ENCODE data around the gene IER3IP1. TPM values are rescaled to one million over a fixed set of nuclear protein-coding genes. Genes with fewer than 3 reads are reported as not detected.
A peak's percentile ranks its signal among the peaks of the same experiment; 100 is the strongest.

The IER3IP1 gene
- total RNA-seq, 1 donor from 2014 or later, result 8.8 TPM

GRCh38 chr18:47150029-47150823 is 25.9 kb downstream of the IER3IP1 start, which contains the start of gene HDHD2:
Gene HDHD2, minus strand, starts transcription at chr18:47150500. Its CDS starts 14,061 bp downstream, at chr18:47136439.
- peaks cover 30% of the 10 kb centered on the region for H3K4me1 Mint-ChIP-seq
- ChIA-PET POLR2A (interaction anchor here (0.6 to 2.0 kb wide), 8 partner anchors 24 to 1086 kb away, joined by 3 to 8 read pairs (median 5); partner anchors contain the start of genes KATNAL2 and PIAS2), CTCF (interaction anchor here (2.5 kb wide), 1 partner anchor 54 kb away, joined by 9 read pairs; no protein-coding TSS in a partner anchor)
- peaks cover 30% of the 10 kb centered on the region for H3K36me3 Mint-ChIP-seq (ENCODE audit: low read depth)
- DNase-seq (peak; percentile 75), ATAC-seq (ENCODE audit: low read depth) (peak; percentile 83)
- peak within 1 kb of the TSS; percentile 92 for H3K4me3 Mint-ChIP-seq
- H3K27me3 Mint-ChIP-seq, result no peaks in the 10 kb centered on the region
- TF ChIP-seq, protein P1, sequence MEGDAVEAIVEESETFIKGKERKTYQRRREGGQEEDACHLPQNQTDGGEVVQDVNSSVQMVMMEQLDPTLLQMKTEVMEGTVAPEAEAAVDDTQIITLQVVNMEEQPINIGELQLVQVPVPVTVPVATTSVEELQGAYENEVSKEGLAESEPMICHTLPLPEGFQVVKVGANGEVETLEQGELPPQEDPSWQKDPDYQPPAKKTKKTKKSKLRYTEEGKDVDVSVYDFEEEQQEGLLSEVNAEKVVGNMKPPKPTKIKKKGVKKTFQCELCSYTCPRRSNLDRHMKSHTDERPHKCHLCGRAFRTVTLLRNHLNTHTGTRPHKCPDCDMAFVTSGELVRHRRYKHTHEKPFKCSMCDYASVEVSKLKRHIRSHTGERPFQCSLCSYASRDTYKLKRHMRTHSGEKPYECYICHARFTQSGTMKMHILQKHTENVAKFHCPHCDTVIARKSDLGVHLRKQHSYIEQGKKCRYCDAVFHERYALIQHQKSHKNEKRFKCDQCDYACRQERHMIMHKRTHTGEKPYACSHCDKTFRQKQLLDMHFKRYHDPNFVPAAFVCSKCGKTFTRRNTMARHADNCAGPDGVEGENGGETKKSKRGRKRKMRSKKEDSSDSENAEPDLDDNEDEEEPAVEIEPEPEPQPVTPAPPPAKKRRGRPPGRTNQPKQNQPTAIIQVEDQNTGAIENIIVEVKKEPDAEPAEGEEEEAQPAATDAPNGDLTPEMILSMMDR (IDR thresholded peaks at IDR 0.05), result no peak
- intact Hi-C loops (cut with micrococcal nuclease), result loop anchor here (1.0 to 5.0 kb wide), 3 partner anchors 26 to 978 kb away; partner anchors contain the start of genes IER3IP1 and SMAD2
- peak within 1 kb of the TSS; percentile 84 for H3K27ac Mint-ChIP-seq
- no peaks in the 10 kb centered on the region for H3K9me3 Mint-ChIP-seq

DNA sequence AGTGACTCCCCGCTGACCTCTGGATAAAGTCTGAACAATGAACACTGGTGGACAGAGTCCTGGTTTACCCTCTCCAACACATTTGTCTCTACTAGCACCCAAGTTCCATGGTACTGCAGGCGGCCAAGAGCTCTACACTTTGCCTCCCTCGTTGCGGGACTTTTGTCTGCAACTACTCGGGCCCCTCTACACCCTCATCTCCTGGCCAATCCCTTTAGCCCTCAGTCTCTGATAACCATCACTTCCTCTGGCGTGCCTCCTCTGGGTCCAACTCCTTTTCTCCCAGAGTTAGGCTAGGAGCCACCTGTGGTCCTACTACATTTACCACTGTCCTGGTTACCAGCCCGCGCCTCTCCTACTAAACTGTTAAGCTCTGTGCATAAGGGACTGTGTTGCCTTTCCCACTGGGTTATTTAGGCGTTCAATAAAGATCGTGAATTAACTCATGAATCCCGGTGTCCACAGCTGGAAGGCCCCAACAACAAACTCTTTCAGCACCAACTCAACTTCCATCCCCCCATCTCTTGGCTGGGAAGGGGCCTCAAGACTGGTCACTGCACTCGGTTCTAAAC is 26.6 kb downstream of the IER3IP1 start:
- CTCF ChIA-PET, result interaction anchor here (2.5 kb wide), 1 partner anchor 55 kb away, joined by 9 read pairs; no protein-coding TSS in a partner anchor
- no peaks in the 10 kb centered on the region for H3K9me3 Mint-ChIP-seq
- POLR2A ChIA-PET, result interaction anchor here (0.6 to 2.0 kb wide), 6 partner anchors 25 to 1085 kb away, joined by 3 to 8 read pairs (median 5); partner anchors contain the start of genes KATNAL2 and PIAS2
- DNase-seq, result no peak
- peak overlapping the region; percentile 84 for H3K27ac Mint-ChIP-seq
- intact Hi-C loops (cut with micrococcal nuclease), result loop anchor here (1.0 to 5.0 kb wide), 3 partner anchors 27 to 977 kb away; partner anchors contain the start of genes IER3IP1 and SMAD2
- H3K4me3 Mint-ChIP-seq, result peak overlapping the region; percentile 92
- TF ChIP-seq, protein P1 (IDR thresholded peaks at IDR 0.05), result no peak
- no peaks in the 10 kb centered on the region for H3K27me3 Mint-ChIP-seq
- peaks cover 23% of the 10 kb centered on the region for H3K36me3 Mint-ChIP-seq (ENCODE audit: low read depth)
- no peak for ATAC-seq (ENCODE audit: low read depth)
- H3K4me1 Mint-ChIP-seq, result peaks cover 33% of the 10 kb centered on the region

GRCh38 chr18:47146206-47146605 is 30.0 kb downstream of the IER3IP1 start:
- no peak overlapping the region for H3K4me3 Mint-ChIP-seq
- peaks cover 28% of the 10 kb centered on the region for H3K4me1 Mint-ChIP-seq
- H3K27me3 Mint-ChIP-seq, result no peaks in the 10 kb centered on the region
- H3K27ac Mint-ChIP-seq, result no peak overlapping the region
- TF ChIP-seq, protein P1 (IDR thresholded peaks at IDR 0.05), result no peak
- intact Hi-C loops (cut with micrococcal nuclease), result no loop called here
- ATAC-seq (ENCODE audit: low read depth), result no peak
- DNase-seq, result no peak
- ChIA-PET CTCF (no interaction called here), POLR2A (no interaction called here)
- peaks cover 20% of the 10 kb centered on the region for H3K36me3 Mint-ChIP-seq (ENCODE audit: low read depth)
- no peaks in the 10 kb centered on the region for H3K9me3 Mint-ChIP-seq

GRCh38 chr18:47143899-47144485 is 32.2 kb downstream of the IER3IP1 start:
- H3K4me3 Mint-ChIP-seq, result no peak overlapping the region
- H3K9me3 Mint-ChIP-seq, result no peaks in the 10 kb centered on the region
- TF ChIP-seq, protein P1 (IDR thresholded peaks at IDR 0.05), result no peak
- H3K27me3 Mint-ChIP-seq, result no peaks in the 10 kb centered on the region
- ATAC-seq (ENCODE audit: low read depth) (no peak), DNase-seq (no peak)
- CTCF ChIA-PET, result no interaction called here
- intact Hi-C loops (cut with micrococcal nuclease), result no loop called here
- POLR2A ChIA-PET, result no interaction called here
- H3K36me3 Mint-ChIP-seq (ENCODE audit: low read depth), result peaks cover 15% of the 10 kb centered on the region
- no peak overlapping the region for H3K27ac Mint-ChIP-seq
- H3K4me1 Mint-ChIP-seq, result peaks cover 10% of the 10 kb centered on the region
